Activated CD8-positive, alpha-beta T cell treated with anti-CD3 and anti-CD28 coated beads, Interleukin-2, amount 10 ng/mL, durations not matched to agents 7 days and 5 days (primary cell): Measurements from ENCODE around the gene PLEKHA1. TPM values are rescaled to one million over a fixed set of nuclear protein-coding genes. Genes with fewer than 3 reads are reported as not detected.

Experiments
- ATAC-seq: fragments of 150-1000 bp; cut with Tn5 transposase; one replicate; pipeline ENCODE4 v1.10.0; 2021; ENCODE audit warnings: moderate library complexity
- CTCF ChIA-PET: fragments of 350-600 bp; sonication (Branson Sonifier 250); formaldehyde crosslinking; loops from one replicate; lab custom pipeline; 2021; ENCODE audit warnings: antibody characterized with exemption; lab: Charles Lee
- POLR2A ChIA-PET: fragments of 350-600 bp; sonication (Branson Sonifier 250); formaldehyde crosslinking; loops from one replicate; lab custom pipeline; 2021; ENCODE audit warnings: antibody characterized with exemption; lab: Charles Lee
- DNase-seq: peaks from one replicate; pipeline ENCODE4 v3.0.0-alpha.2; 2020
- H3K27ac Mint-ChIP-seq: one replicate; pipeline ENCODE4 v1.8.0; 2021; ENCODE audit warnings: mild to moderate bottlenecking, mixed read lengths
- H3K27me3 Mint-ChIP-seq: one replicate; pipeline ENCODE4 v1.8.0; 2021; ENCODE audit warnings: low read depth, mixed read lengths
- H3K36me3 Mint-ChIP-seq: one replicate; pipeline ENCODE4 v1.8.0; 2021; ENCODE audit warnings: low read depth, mixed read lengths
- H3K4me1 Mint-ChIP-seq: one replicate; pipeline ENCODE4 v1.8.0; 2021; ENCODE audit warnings: low read depth, mixed read lengths
- H3K4me3 Mint-ChIP-seq: one replicate; pipeline ENCODE4 v1.8.0; 2021; ENCODE audit warnings: mild to moderate bottlenecking, mixed read lengths
- H3K9me3 Mint-ChIP-seq: one replicate; pipeline ENCODE4 v1.8.0; 2022; ENCODE audit warnings: mixed read lengths; ENCODE audit not compliant: insufficient read depth
- total RNA-seq, 2 experiments: library from RNA; stranded (reverse); gene quantifications; one replicate each; pipeline ENCODE4 v1.2.3, GENCODE V29; 2021

Gene PLEKHA1
- total RNA-seq, 2 experiments from 2014 or later = 9.6 to 11.7 TPM

GRCh38 chr10:122336961-122337360 lies 37.5 kb upstream of the PLEKHA1 start:
- ChIA-PET CTCF (no interaction called here), POLR2A (no interaction called here)
- peaks cover 7% of the 10 kb centered on the region for H3K27me3 Mint-ChIP-seq

GRCh38 chr10:122338609-122339441 lies 35.7 kb upstream of the PLEKHA1 start:
- ChIA-PET POLR2A (no interaction called here), CTCF (interaction anchor here (1.1 to 2.0 kb wide), 2 partner anchors 96 to 226 kb away, joined by 3 to 12 read pairs; no protein-coding TSS in a partner anchor)

More at GRCh38 chr10:122336961-122337360, 37.5 kb upstream of the PLEKHA1 start:
- Mint-ChIP-seq H3K4me1 (peaks cover 2% of the 10 kb centered on the region), H3K4me3 (no peak overlapping the region), H3K9me3 (no peaks in the 10 kb centered on the region), H3K36me3 (no peaks in the 10 kb centered on the region), H3K27ac (no peak overlapping the region)
- ATAC-seq (no peak), DNase-seq (no peak)

GRCh38 chr10:122341141-122341810 lies 33.2 kb upstream of the PLEKHA1 start:
- ATAC-seq (no peak), DNase-seq (no peak)
- CTCF ChIA-PET = interaction anchor here (1.1 to 2.0 kb wide), 4 partner anchors 92 to 224 kb away, joined by 3 to 12 read pairs (median 4); no protein-coding TSS in a partner anchor
- Mint-ChIP-seq H3K4me3 (no peak overlapping the region), H3K4me1 (peaks cover 7% of the 10 kb centered on the region), H3K36me3 (no peaks in the 10 kb centered on the region), H3K27ac (no peak overlapping the region), H3K27me3 (no peaks in the 10 kb centered on the region), H3K9me3 (no peaks in the 10 kb centered on the region)
- POLR2A ChIA-PET = no interaction called here

More at GRCh38 chr10:122338609-122339441, 35.7 kb upstream of the PLEKHA1 start:
- no peaks in the 10 kb centered on the region for H3K9me3 Mint-ChIP-seq
- H3K27me3 Mint-ChIP-seq = no peaks in the 10 kb centered on the region
- H3K36me3 Mint-ChIP-seq = no peaks in the 10 kb centered on the region
- DNase-seq (no peak), ATAC-seq (no peak)
- H3K27ac Mint-ChIP-seq = no peak overlapping the region
- H3K4me3 Mint-ChIP-seq = no peak overlapping the region
- H3K4me1 Mint-ChIP-seq = peaks cover 7% of the 10 kb centered on the region

GRCh38 chr10:122342293-122343134 lies 32.0 kb upstream of the PLEKHA1 start:
- POLR2A ChIA-PET = no interaction called here
- DNase-seq = peak; percentile 69
- peak; percentile 64 for ATAC-seq
- H3K27ac Mint-ChIP-seq = no peak overlapping the region
- peaks cover 7% of the 10 kb centered on the region for H3K4me1 Mint-ChIP-seq
- no peak overlapping the region for H3K4me3 Mint-ChIP-seq
- H3K36me3 Mint-ChIP-seq = no peaks in the 10 kb centered on the region
- H3K9me3 Mint-ChIP-seq = no peaks in the 10 kb centered on the region
- CTCF ChIA-PET = interaction anchor here (0.6 to 3.3 kb wide), 20 partner anchors 9 to 222 kb away, joined by 3 to 78 read pairs (median 4); partner anchors contain the start of gene PLEKHA1
- no peaks in the 10 kb centered on the region for H3K27me3 Mint-ChIP-seq

- peaks cover 7% of the 10 kb centered on the region for H3K4me1 Mint-ChIP-seq
- ChIA-PET POLR2A (no interaction called here), CTCF (interaction anchor here (0.6 to 3.3 kb wide), 20 partner anchors 9 to 221 kb away, joined by 3 to 78 read pairs (median 4); partner anchors contain the start of gene PLEKHA1)
- H3K36me3 Mint-ChIP-seq = no peaks in the 10 kb centered on the region
- DNase-seq (no peak), ATAC-seq (no peak)
- H3K4me3 Mint-ChIP-seq = no peak overlapping the region
- H3K9me3 Mint-ChIP-seq = no peaks in the 10 kb centered on the region
- no peak overlapping the region for H3K27ac Mint-ChIP-seq
- H3K27me3 Mint-ChIP-seq = no peaks in the 10 kb centered on the region
Measured at GRCh38 chr10:122343135-122343800, 31.2 kb upstream of the PLEKHA1 start.

- DNase-seq = no peak
- Mint-ChIP-seq H3K4me1 (peaks cover 7% of the 10 kb centered on the region), H3K27me3 (no peaks in the 10 kb centered on the region), H3K27ac (no peak overlapping the region), H3K36me3 (no peaks in the 10 kb centered on the region), H3K9me3 (no peaks in the 10 kb centered on the region), H3K4me3 (no peak overlapping the region)
- ATAC-seq = no peak
- ChIA-PET POLR2A (no interaction called here), CTCF (interaction anchor here (2.0 to 3.3 kb wide), 4 partner anchors 45 to 221 kb away, joined by 4 to 78 read pairs (median 20); no protein-coding TSS in a partner anchor)
Measured at GRCh38 chr10:122343936-122344335, 30.6 kb upstream of the PLEKHA1 start.

GRCh38 chr10:122344741-122345258 lies 29.7 kb upstream of the PLEKHA1 start:
- ChIA-PET POLR2A (interaction anchor here (0.7 kb wide), 1 partner anchor 34 kb away, joined by 3 read pairs; no protein-coding TSS in a partner anchor), CTCF (interaction anchor here (3.1 to 3.3 kb wide), 3 partner anchors 46 to 220 kb away, joined by 18 to 78 read pairs (median 23); no protein-coding TSS in a partner anchor)
- H3K4me3 Mint-ChIP-seq = no peak overlapping the region
- no peaks in the 10 kb centered on the region for H3K27me3 Mint-ChIP-seq
- peak overlapping the region; percentile 9 for H3K27ac Mint-ChIP-seq
- H3K9me3 Mint-ChIP-seq = no peaks in the 10 kb centered on the region
- ATAC-seq = no peak
- DNase-seq = no peak
- H3K36me3 Mint-ChIP-seq = no peaks in the 10 kb centered on the region
- H3K4me1 Mint-ChIP-seq = peaks cover 7% of the 10 kb centered on the region

GRCh38 chr10:122346326-122346950 lies 28.1 kb upstream of the PLEKHA1 start:
- Mint-ChIP-seq H3K27ac (no peak overlapping the region), H3K4me3 (no peak overlapping the region), H3K9me3 (no peaks in the 10 kb centered on the region), H3K4me1 (peaks cover 7% of the 10 kb centered on the region), H3K27me3 (no peaks in the 10 kb centered on the region), H3K36me3 (no peaks in the 10 kb centered on the region)
- ATAC-seq (no peak), DNase-seq (no peak)
- ChIA-PET CTCF (interaction anchor here (1.1 kb wide), 1 partner anchor 87 kb away, joined by 3 read pairs; no protein-coding TSS in a partner anchor), POLR2A (interaction anchor here (0.8 kb wide), 1 partner anchor 87 kb away, joined by 3 read pairs; no protein-coding TSS in a partner anchor)

GRCh38 chr10:122347170-122347841 lies 27.2 kb upstream of the PLEKHA1 start:
- peaks cover 4% of the 10 kb centered on the region for H3K4me1 Mint-ChIP-seq
- no peaks in the 10 kb centered on the region for H3K9me3 Mint-ChIP-seq
- no peaks in the 10 kb centered on the region for H3K27me3 Mint-ChIP-seq
- no peak overlapping the region for H3K27ac Mint-ChIP-seq
- POLR2A ChIA-PET = interaction anchor here (0.8 kb wide), 1 partner anchor 86 kb away, joined by 3 read pairs; no protein-coding TSS in a partner anchor
- H3K4me3 Mint-ChIP-seq = no peak overlapping the region
- DNase-seq = no peak
- CTCF ChIA-PET = interaction anchor here (1.1 to 1.9 kb wide), 2 partner anchors 87 kb away, joined by 3 to 5 read pairs; no protein-coding TSS in a partner anchor
- H3K36me3 Mint-ChIP-seq = no peaks in the 10 kb centered on the region
- no peak for ATAC-seq

GRCh38 chr10:122348512-122348911 lies 26.0 kb upstream of the PLEKHA1 start:
- ATAC-seq (no peak), DNase-seq (no peak)
- Mint-ChIP-seq H3K27ac (no peak overlapping the region), H3K4me3 (no peak overlapping the region), H3K36me3 (no peaks in the 10 kb centered on the region), H3K9me3 (no peaks in the 10 kb centered on the region), H3K27me3 (no peaks in the 10 kb centered on the region), H3K4me1 (no peaks in the 10 kb centered on the region)
- POLR2A ChIA-PET = no interaction called here
- CTCF ChIA-PET = interaction anchor here (1.9 kb wide), 1 partner anchor 86 kb away, joined by 5 read pairs; no protein-coding TSS in a partner anchor
